Neutrophil (primary cell): ENCODE data around the gene PAN2.

Experiments
- H3K27ac ChIP-seq: fragments of 200-600 bp; sonication (generic); 2 replicates; pipeline ENCODE4 v1.5.1; 2016; ENCODE audit warnings: mild to moderate bottlenecking, moderate library complexity
- H3K27me3 ChIP-seq: fragments of 200-600 bp; sonication (generic); 2 replicates; pipeline ENCODE4 v1.6.0; 2016; ENCODE audit warnings: mild to moderate bottlenecking
- H3K36me3 ChIP-seq: fragments of 200-600 bp; sonication (generic); 2 replicates; pipeline ENCODE4 v1.5.1; 2017
- H3K4me1 ChIP-seq, 2 experiments: fragments of 200-600 bp in 1 of 2; sonication (generic) in 1 of 2; 1 replicate in 1 of 2; 2 replicates in 1 of 2; pipeline versions ENCODE4 v1.5.1 to v1.6.1; 2013 to 2016; ENCODE audit warnings: low read depth in 1 of 2, low read length in 1 of 2, mild to moderate bottlenecking in 1 of 2, moderate library complexity in 1 of 2; ENCODE audit not compliant: control insufficient read depth in 1 of 2, insufficient read depth in 1 of 2
- H3K4me3 ChIP-seq, 2 experiments: fragments of 200-600 bp in 1 of 2; sonication (generic) in 1 of 2; 1 replicate in 1 of 2; 2 replicates in 1 of 2; pipeline ENCODE4 v1.5.1; 2013 to 2016; ENCODE audit warnings: low read depth in 1 of 2, low read length in 1 of 2, mild to moderate bottlenecking in 1 of 2, moderate library complexity in 1 of 2
- H3K9me3 ChIP-seq: fragments of 200-600 bp; sonication (generic); 2 replicates; pipeline ENCODE4 v1.5.1; 2016
- TF ChIP-seq, protein P1 (sequence below): fragments of 200-600 bp; sonication (generic); IDR thresholded peaks from 2 replicates; pipeline ENCODE4 v1.5.1; 2016; ENCODE audit warnings: antibody characterized with exemption

PAN2 gene

DNA sequence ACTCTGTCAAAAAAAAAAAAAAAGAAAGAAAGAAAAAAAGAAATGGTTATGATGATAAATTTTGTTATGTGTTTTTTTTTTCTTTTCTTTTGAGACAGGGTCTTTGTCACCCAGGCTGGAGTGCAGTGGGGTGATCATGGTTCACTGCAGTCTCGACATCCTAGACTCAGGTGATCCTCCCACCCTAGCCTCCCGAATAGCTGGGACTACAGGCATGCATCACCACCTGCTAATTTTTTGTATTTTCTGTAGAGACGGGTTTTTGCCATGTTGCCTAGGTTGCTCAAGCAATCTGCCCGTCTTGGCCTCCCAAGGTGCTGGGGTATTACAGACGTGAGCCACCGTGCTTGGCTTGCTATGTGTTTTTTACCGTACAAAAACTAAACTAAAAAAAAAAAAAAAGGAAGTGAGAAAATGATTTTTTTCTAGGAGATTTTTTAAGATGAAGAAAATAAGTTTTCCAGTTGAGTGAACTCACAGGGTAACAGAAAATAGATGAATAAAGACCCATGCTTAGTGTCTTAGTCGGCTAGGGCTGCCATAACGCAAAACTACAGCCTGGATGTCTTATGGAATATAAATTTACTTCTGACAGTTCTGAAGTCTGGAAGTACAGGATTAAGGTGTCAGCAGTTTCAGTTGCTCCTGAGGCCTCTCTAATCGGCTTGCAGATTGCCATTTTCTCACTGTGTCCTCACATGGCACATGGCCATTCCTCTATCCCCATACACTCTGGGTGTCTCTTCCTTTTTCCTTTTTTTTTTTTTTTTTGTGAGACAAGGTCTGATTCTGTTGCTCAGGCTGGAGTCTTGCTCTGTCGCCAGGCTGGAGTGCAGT, 42.0 kb upstream of the PAN2 start:
- Histone ChIP-seq H3K36me3 (no peaks in the 10 kb centered on the region), H3K27ac (no peak overlapping the region), H3K4me3 (no peak overlapping the region), H3K27me3 (no peaks in the 10 kb centered on the region), H3K9me3 (no peaks in the 10 kb centered on the region), H3K4me1 (peaks cover 10 to 17% of the 10 kb centered on the region in 2 experiments)
- TF ChIP-seq, protein P1, sequence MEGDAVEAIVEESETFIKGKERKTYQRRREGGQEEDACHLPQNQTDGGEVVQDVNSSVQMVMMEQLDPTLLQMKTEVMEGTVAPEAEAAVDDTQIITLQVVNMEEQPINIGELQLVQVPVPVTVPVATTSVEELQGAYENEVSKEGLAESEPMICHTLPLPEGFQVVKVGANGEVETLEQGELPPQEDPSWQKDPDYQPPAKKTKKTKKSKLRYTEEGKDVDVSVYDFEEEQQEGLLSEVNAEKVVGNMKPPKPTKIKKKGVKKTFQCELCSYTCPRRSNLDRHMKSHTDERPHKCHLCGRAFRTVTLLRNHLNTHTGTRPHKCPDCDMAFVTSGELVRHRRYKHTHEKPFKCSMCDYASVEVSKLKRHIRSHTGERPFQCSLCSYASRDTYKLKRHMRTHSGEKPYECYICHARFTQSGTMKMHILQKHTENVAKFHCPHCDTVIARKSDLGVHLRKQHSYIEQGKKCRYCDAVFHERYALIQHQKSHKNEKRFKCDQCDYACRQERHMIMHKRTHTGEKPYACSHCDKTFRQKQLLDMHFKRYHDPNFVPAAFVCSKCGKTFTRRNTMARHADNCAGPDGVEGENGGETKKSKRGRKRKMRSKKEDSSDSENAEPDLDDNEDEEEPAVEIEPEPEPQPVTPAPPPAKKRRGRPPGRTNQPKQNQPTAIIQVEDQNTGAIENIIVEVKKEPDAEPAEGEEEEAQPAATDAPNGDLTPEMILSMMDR, result no peak

- no peaks in the 10 kb centered on the region for H3K9me3 ChIP-seq
- H3K27me3 ChIP-seq, result no peaks in the 10 kb centered on the region
- TF ChIP-seq, protein P1, result no peak
- no peak overlapping the region for H3K4me3 ChIP-seq
- H3K4me1 ChIP-seq, result peaks cover 10 to 17% of the 10 kb centered on the region in 2 experiments
- H3K27ac ChIP-seq, result peak overlapping the region; percentile 44
- H3K36me3 ChIP-seq, result no peaks in the 10 kb centered on the region
These were observed 41.2 kb upstream of the PAN2 start for GRCh38 chr12:56374726-56375597.

DNA sequence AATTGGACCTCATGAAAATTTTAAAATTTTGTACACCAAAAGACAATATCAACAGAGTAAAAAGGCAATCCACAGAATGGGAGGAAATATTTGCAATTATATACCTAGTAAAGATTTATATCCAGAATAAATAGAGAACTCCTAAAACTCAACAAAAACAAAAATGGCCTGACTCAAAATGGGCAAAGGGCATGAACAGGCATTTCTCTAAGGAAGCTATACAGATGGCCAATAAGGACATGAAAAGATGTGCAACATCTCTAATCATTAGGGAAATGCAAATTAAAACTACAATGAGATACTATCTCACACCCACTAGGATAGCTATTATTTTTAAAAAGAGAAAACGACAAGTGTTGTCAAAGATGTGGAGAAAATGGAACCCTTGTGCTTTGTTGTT, 39.7 kb upstream of the PAN2 start:
- H3K36me3 ChIP-seq, result no peaks in the 10 kb centered on the region
- no peak overlapping the region for H3K27ac ChIP-seq
- TF ChIP-seq, protein P1, result no peak
- peaks cover 10 to 17% of the 10 kb centered on the region in 2 experiments for H3K4me1 ChIP-seq
- no peak overlapping the region for H3K4me3 ChIP-seq
- H3K9me3 ChIP-seq, result no peaks in the 10 kb centered on the region
- no peaks in the 10 kb centered on the region for H3K27me3 ChIP-seq

- Histone ChIP-seq H3K9me3 (no peaks in the 10 kb centered on the region), H3K4me1 (no peaks in the 10 kb centered on the region), H3K27me3 (no peaks in the 10 kb centered on the region), H3K4me3 (no peak overlapping the region), H3K36me3 (no peaks in the 10 kb centered on the region), H3K27ac (no peak overlapping the region)
- TF ChIP-seq, protein P1, result no peak
These were observed 33.1 kb upstream of the PAN2 start for GRCh38 chr12:56366948-56367347.

DNA sequence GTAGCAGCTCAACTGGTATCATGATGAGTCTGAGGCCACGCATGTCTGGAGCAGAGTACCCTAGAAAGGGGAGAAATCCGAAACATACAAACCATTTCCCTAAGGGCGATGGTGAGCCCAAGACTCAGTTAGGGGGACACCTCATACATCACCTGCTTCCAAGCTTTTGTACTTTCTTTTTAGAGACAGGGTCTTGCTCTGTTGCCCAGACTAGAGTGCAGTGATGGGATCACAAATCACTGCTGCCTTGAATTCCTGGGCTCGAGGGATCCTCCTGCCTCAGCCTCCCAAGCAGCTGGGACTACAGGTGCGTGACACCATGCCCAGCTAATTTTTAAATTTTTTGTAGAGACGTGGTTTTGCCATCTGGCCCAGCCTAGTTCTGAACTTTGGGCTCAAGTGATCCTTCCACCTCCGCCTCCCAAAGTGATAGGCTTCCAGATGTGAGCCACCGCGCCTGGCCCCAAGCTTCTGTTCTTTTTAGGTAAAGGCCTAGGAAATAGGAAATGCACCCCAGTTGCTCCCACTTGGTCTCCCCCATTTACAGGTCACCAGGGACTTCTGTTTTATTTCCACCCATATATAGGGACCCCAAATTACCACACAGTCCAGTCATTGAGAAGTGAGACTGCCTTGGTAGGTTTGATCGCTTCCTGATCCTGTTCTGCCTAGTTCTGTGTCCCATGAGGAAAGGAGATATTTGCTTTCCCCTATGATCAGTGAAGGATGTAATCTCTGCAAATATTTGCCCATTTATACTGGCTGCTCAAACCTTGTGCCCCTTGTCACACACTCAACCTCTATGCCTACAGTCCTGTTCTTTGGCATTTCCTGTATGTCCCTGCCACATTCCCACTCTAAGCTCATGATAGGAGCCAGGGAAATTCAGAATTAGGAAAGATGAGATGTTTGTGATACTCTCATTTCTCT, 28.6 kb upstream of the PAN2 start, which contains the start of gene APOF:
Gene APOF, minus strand, starts transcription at position 728 of the 930 bp plus-strand sequence. Its CDS starts 112 bp downstream, at position 616.
- Histone ChIP-seq H3K36me3 (no peaks in the 10 kb centered on the region), H3K4me1 (peaks cover 17 to 18% of the 10 kb centered on the region in 2 experiments)
- TF ChIP-seq, protein P1, result no peak

More for the DNA sequence above, 28.6 kb upstream of the PAN2 start, which contains the start of gene APOF:
- Histone ChIP-seq H3K27ac (peak within 1 kb of the TSS; percentile 85), H3K4me3 (no peak within 1 kb of the TSS), H3K9me3 (no peaks in the 10 kb centered on the region), H3K27me3 (no peaks in the 10 kb centered on the region)
